GM13977 (cell line): ENCODE measurements around the gene LMO4.

Experiments
- DNase-seq: peaks from one replicate; pipeline ENCODE4 v3.0.0; 2012; ENCODE audit warnings: low spot score
- CTCF ChIP-seq: IDR thresholded peaks from 2 replicates; pipeline ENCODE4 v1.5.1; 2012; ENCODE audit warnings: mild to moderate bottlenecking, control low read depth; ENCODE audit not compliant: insufficient read depth; ENCODE audit errors: extremely low read depth, missing control alignments
- in situ Hi-C: fragments of 300-500 bp; cut with MboI; formaldehyde crosslinking; loops from one replicate; pipeline ENCODE4 v1.12.0; 2022; ENCODE audit warnings: low sequenced_read_pairs, low pct_unique_long_range_greater_than_20kb, mixed read lengths, inconsistent platforms; ENCODE audit not compliant: unreplicated experiment

Gene LMO4

DNA sequence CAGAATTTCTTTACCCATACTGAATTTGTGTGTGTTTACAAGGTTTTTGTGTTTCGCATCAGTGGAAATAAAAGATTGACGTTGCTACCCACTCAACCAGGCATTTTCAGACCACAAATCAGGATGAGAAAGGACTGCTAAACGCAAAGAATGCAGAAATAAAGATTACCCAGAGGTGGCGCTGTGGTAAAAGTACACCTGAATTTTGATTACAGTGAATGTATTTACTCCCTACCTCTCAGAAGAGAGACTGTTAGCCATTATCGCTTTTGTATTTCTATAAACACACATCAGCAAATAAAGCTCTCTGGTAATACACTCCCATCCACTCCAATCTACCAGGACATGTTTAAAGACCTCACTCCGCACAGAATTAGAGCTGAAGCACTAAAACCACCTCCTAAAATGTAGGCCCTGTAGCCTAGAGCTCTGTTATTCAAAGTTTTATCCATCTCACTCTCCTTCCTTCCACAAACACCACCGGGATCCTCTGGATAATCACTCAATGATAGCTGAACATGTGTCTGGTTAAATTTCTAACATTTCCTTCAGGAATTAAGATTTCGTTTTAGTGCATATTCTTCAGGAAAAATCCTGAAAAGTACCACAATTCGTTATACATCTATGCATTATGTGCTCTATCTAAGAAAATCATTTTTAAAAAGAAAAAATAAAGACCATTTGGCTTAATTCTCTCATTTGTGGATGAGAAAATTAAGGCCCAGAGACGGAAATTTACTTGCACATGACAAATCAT is 2.5 kb upstream of the LMO4 start:
- in situ Hi-C loops = loop anchor here (25.0 kb wide), 2 partner anchors 111 to 636 kb away; no protein-coding TSS in a partner anchor
- peak; percentile 45 for DNase-seq
- peak; percentile 76 for TF ChIP-seq CTCF

DNA sequence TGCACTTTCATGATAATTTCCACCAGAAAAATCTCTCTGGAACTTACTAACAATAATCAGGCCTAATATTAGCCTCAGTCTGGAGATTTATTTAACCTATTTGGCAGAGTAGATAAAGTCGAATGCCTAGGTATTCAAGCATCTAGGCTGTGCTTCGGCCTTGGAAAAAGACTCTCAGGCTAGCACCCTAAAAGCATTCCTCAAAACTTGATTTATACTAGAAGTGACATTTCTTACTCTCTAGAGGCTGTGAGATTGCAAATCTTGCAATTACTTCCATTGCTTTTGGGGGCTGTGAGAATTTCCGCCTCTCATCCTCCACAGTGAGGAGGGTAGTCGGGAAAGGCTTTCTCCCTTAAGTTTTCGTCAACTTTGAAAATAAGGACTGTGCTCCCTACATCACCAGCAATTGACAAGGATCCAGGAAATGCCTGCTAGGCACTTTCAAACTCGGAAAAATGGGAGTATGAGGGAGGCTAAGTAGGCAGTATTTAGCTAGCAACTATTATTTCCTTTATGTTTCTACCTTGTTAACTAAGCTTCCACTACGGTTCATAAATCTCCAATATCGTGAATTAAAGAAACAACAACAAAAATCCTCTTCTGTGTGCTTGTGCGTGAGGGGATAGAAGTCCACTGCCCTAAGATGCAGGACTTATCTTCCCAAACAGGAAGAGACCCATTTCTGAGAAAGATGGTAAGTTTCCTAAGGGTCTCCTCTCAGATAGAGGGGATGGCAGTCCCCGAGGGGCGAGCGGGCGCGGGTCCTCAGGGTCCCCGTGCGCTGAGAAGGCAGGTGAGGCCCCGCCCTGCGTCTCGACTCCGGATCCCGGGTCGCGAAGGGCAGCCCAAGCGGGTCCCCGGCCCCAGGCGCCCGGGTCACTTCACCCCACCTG is 1.1 kb upstream of the LMO4 start:
- in situ Hi-C loops = loop anchor here (25.0 kb wide), 2 partner anchors 110 to 635 kb away; no protein-coding TSS in a partner anchor
- no peak for DNase-seq
- TF ChIP-seq CTCF = no peak

DNA sequence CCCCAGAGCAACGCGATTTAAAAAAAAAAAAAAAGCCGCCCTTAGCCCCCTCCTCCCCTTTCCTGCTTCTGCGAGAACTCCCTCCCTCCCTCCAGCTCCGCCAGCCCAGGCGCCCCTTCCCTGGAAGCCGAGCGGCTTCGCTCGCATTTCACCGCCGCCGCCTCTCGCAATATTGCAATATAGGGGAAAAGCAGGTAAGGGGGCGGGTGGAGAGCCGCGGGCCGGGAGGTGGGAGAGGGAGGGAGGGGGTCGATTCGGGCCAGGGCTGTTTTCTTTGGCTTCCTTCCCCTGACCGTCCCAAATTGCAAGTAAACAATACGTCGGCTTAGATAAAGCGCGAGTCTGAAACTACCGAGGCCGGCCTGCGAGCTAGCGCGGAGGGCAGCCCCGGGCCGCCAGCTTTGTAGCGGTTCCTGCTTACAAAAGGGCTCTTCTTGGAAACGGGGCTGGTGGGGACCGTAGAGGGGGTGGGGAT is 408 bp downstream of the LMO4 start:
- no peak for TF ChIP-seq CTCF
- DNase-seq = peak; percentile 65
- in situ Hi-C loops = loop anchor here (25.0 kb wide), 2 partner anchors 108 to 633 kb away; no protein-coding TSS in a partner anchor

DNA sequence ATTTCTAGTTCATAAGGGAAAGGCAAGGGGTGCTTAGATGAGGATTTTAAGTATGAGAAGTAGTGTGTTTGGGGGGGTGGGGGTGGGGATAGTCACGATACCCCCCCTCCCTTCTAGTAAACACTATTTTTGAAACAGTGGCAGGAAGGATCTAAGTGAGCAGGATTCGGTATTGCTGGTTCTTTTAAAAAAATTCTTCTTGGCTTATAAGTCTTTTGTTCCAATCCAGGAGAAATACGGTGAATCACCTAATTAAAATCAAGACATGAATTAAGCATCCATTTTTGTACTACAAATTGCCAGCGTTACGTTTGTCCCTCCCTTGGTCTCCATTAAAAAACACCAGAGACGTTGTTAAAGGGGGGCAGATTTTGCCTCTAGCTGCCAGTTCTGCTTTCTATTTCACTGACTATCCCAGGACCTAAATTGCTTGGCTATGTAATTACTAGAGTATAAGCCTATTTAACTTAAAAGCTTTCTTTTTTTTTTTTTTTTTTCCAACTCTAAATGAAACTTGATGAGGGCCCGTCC is 911 bp downstream of the LMO4 start:
- in situ Hi-C loops = loop anchor here (25.0 kb wide), 2 partner anchors 108 to 633 kb away; no protein-coding TSS in a partner anchor
- DNase-seq = peak; percentile 50
- TF ChIP-seq CTCF = no peak

DNA sequence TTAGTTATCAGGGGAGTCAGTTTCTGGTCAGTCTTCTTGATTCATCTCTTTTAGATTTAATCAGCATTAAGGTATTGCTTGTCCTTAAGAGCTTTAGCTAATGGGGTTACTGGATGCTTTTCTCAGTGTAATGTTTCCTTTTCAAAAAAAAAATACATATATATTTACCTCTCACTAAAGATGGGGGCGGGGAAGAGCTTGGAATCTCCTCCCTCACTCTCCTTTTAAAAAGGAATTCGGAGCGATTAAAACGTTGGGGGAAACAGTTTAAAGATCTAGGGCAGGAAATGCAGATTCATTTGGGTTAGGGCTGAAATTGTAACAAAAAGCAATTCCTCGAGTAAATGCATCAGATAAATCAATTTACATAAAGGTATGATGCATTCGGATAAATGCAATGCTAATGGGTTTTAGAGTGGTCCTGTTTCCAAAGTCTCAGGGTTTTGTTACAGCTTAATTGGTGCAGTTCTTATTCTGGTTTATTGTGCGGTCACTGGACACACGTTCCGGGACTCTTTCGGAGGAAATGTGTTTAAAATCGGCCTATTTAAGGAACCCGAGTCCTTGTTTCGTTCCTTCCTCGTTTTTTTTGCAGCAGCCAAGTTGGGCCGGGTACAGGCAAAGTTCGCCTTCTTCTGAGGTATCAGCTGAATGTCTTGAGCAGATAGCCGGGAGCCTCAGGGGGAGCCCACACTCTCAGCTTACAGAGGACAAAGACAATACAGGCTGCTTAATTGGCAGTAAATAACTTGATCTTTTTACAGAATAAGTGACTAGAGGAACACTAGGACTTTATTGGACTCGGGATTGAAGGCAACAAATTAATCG is 1.6 kb downstream of the LMO4 start:
- TF ChIP-seq CTCF = no peak
- peak; percentile 55 for DNase-seq
- in situ Hi-C loops = loop anchor here (25.0 kb wide), 2 partner anchors 107 to 632 kb away; no protein-coding TSS in a partner anchor
